ENCODE data around the gene DYNC1H1.
"Not testable (repeated sequence)": the region's sequence is repeated elsewhere in the genome, so short reads cannot be mapped to it uniquely, and the experiment has no call there.

Gene DYNC1H1

GRCh38 chr14:102074415-102074964 lies 110.1 kb downstream of the DYNC1H1 start:
- DNase-seq = no peak

- no peak for DNase-seq
Measured at GRCh38 chr14:102075155-102075554, 110.8 kb downstream of the DYNC1H1 start.

DNA sequence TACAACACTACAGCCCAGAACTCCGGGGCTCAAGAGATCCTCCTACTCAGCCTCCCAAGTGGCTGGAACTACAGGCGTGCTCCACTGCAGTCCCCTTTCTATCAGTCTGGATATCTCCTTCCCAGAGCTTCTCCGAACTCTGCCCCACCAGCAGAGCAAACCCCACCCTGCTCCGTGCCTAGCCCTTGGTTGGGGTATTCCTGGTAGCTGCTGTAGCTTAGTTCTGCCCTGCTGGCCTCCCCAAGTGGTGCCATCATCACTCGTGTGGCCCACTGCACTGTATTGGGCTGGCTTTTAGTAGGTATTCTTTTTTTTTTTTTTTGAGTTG lies 113.0 kb downstream of the DYNC1H1 start:
- DNase-seq = no peak

DNA sequence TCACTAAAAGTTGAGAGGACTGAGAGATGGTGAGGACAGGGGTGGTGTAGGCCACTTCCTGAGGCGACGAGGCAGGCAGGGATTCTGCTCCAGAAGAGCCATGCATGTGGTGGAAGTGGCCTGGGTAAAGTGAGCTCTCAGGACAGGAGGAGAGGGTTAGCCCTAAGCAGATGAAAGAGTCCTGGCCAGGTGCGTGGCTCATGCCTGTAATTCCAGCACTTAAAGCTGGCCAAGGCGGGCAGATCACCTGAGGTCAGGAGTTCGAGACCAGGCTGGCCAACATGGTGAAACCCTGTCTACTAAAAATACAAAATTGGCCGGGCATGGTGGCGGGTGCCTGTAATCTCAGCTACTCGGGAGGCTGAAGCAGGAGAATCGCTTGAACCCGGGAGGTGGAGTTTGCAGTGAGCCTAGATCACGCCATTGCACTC lies 114.0 kb downstream of the DYNC1H1 start:
- not testable (repeated sequence) for DNase-seq

DNA sequence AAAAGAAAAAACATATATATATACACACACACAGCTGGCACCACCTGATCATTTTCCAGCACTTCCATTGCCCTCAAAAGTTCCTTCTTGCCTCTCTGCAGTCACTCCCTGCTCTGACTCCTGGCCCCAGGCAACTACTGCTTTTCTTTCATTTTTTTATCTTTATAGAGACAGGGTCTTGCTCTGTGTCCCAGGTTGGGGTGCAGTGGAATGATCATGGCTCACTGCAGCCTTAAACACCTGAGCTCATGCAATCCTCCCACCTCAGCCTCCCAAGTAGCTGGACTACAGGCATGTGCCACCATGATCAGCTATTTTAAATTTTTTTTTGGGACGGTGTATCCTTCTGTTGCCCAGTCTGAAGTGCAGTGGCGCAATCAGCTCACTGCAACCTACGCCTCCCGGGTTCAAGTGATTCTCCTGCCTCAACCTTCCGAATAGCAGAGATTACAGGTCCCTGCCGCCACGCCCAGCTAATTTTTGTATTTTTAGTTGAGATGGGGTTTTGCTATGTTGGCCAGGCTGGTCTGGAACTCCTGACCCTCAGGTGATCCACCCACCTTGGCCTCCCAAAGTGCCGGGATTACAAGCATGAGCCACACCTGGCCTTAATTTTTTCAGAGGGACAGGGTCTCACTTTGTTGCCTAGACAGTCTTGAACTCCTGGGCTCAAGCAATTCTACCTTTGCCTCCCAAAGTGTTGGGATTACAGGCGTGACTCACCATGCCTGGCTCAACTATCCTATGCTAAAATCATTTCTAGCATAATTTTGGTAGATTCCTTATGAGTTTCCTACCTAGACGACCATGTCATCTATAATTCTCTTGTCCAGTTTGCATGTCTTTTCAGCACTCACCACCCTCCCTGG lies 114.7 kb downstream of the DYNC1H1 start:
- no peak for DNase-seq

- no peak for DNase-seq
Measured at GRCh38 chr14:102079700-102079979, 115.3 kb downstream of the DYNC1H1 start.

- DNase-seq = no peak
Measured at GRCh38 chr14:102080183-102081080, 116.1 kb downstream of the DYNC1H1 start.

DNA sequence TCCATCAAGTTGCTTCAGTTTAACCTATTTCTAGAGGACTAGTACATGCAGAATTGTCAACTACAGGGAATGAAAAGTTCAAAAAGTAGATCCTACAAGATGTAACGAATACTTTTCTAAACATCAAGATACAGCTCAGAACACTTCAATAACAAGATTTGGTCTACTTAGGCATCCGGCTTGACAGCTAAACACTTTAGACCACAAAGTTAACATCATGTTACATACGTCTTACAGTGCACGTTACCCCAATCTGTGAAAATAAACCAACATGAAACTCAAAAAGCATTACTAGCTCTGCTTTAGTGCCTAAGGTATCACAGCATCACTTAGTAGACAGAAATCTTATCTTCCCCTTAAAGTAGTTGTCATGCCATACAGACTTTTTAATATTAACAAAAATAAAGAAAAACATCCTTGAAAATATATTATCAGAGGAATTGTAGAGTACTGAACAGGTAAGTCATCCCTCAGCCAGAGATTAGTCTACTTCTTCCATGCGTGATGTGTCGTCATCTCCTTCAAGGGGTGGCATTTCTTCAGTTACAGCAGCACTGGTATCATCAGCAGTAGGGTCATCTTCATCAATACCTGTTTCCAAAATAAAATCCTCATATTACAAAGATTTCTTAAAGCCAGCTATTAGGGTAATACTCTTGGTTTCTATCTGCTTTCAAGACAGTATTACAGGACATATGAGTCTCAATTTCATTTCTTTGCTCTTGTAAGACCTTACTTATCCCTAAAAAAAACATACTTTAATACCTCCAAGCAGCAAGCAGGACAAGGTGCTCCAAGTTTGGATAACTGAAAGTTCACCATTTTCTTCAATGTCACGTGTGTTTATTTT lies 117.1 kb downstream of the DYNC1H1 start:
- no peak for DNase-seq

- not testable (repeated sequence) for DNase-seq
Measured at GRCh38 chr14:102084522-102084921, 120.1 kb downstream of the DYNC1H1 start.

DNA sequence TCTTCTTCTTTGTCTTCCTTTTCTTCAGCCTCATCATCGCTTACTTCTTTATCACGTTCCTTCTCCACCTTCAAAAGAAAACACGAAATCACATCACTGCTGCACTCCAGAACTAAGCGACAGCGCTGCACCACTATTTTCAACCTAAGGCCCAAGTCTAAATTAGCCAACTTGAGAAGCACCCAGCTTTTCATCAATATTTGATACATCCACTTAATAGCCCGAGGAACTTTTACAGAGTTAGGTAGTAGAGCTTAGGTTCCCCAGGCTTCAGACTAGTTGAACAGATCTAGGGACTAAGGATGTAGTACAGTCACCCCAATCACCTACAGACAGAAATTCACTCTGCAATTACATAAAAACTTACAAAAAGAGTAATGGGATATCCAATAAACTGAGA lies 120.6 kb downstream of the DYNC1H1 start:
- no peak for DNase-seq

GRCh38 chr14:102085488-102085887 lies 121.1 kb downstream of the DYNC1H1 start:
- no peak for DNase-seq

GRCh38 chr14:102085948-102086708 lies 121.8 kb downstream of the DYNC1H1 start:
- DNase-seq = no peak

DNA sequence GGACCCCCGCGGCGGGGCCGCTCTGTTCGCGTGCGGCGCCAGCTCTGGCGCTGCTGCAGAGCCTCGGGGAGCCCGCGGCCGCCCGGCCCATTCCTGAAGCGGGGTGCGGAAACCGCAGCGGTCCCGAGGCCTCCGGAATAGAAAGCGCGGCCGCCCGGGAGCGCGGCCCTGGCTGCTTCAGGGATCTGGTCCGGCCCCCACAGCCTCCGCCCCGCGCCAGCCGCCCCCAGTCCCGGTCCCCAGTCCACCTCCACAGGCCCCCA lies 122.3 kb downstream of the DYNC1H1 start:
- DNase-seq = no peak

DNA sequence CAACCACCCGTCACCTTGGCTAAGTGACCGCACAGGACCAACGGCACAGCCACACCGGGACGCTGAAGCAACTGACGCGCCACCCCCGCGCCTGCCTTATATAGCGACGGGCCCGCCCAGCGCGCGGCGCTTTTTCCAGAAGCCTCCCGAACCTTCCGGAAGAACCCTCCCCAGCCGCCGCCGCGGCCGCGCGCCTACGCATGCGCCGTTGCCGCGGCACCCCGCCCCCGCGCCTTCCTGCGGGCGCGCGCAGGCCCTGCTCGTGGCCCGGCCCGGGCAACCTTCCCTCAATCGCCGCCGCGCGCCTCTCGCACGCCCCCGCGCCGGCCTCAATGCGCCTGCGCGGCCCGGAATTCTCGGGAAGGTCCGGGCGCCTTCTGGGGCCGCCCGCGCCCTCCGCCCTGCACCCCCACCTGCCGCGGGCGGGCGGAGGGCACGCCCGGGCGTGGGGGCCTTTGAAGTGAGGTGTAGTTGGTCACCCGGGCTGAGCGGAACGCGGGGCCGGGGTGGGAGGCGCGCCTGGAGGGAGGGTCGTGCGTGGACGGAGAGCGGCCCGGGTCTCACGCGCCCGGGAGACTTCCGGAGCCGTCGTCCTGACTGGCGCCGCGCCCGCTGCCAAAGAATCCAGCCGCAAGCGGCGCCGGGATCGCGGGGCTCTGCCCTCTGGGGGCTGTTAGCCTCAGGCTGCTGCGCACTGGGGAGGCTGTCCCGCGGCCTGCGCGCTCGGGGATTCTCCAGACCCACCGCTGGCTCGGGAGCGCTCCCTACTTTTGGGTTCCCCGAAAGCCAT lies 122.8 kb downstream of the DYNC1H1 start, which contains the start of gene HSP90AA1:
Gene HSP90AA1 (minus strand): TSS at position 73 of the 790 bp plus-strand sequence. CDS start 666 bp downstream, outside the sequence.
- DNase-seq = peak; percentile 81 to 89

DNA sequence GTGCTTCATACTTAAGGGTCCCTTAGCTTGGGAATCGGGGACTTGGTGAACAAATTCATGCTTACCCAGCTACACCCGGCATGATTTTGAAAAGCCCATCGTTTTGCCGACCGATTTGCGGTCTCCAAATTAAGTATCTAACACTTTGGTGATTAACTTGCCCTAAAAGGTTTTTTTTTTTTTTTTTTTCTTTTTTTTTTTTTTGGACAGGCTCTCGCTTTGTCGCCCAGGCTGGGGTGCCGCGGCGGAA lies 123.3 kb downstream of the DYNC1H1 start:
- DNase-seq = no peak

GRCh38 chr14:102088012-102088792 lies 123.8 kb downstream of the DYNC1H1 start:
- no peak for DNase-seq

GRCh38 chr14:102089621-102090343 lies 125.4 kb downstream of the DYNC1H1 start:
- no peak for DNase-seq

GRCh38 chr14:102090713-102091112 lies 126.3 kb downstream of the DYNC1H1 start:
- no peak for DNase-seq

DNA sequence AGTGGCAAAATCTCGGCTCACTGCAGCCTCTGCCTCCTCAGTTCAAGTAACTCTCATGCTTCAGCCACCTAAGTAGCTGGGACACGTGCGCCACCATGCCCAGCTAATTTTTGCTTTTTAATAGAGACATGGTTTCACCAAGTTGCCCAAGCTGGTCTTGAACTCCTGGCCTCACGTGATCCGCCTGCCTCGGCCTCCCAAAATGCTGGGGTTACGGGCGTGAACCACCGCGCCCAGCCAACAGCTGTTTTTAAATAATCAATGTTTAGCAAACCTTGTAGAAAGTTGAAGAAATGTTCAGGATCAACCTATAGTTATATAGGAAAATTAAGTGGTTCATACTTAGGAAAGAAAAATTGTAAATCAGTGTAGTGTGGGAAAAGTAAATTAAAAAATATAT lies 128.4 kb downstream of the DYNC1H1 start:
- no peak for DNase-seq

GRCh38 chr14:102094101-102094500 lies 129.7 kb downstream of the DYNC1H1 start:
- no peak for DNase-seq

All from SHP77 (cell line).